GM12874 (cell line): ENCODE results near the gene SCUBE2.

ENCODE experiments used
- CTCF ChIP-seq: IDR thresholded peaks from 2 replicates; pipeline ENCODE4 v1.5.1; 2011; ENCODE audit warnings: low read depth, mild to moderate bottlenecking, control low read depth, low read length, moderate library complexity; ENCODE audit not compliant: insufficient read depth

The SCUBE2 gene

GRCh38 chr11:9069862-9070470 is 21.4 kb downstream of the SCUBE2 start:
- TF ChIP-seq CTCF: no peak

- TF ChIP-seq CTCF: no peak
Measured at GRCh38 chr11:9069256-9069655, 22.1 kb downstream of the SCUBE2 start.

- TF ChIP-seq CTCF: no peak
Measured at GRCh38 chr11:9066433-9066925, 24.9 kb downstream of the SCUBE2 start.

GRCh38 chr11:9065607-9066432 is 25.6 kb downstream of the SCUBE2 start:
- TF ChIP-seq CTCF: no peak

- TF ChIP-seq CTCF: no peak
Measured at GRCh38 chr11:9061807-9062206, 29.6 kb downstream of the SCUBE2 start.

GRCh38 chr11:9060700-9061111 is 30.7 kb downstream of the SCUBE2 start:
- peak; percentile 37 for TF ChIP-seq CTCF

GRCh38 chr11:9059406-9059805 is 32.0 kb downstream of the SCUBE2 start:
- TF ChIP-seq CTCF: no peak
